GM23338 (cell line): ENCODE measurements around the gene OPN1LW. TPM values are rescaled to one million over a fixed set of nuclear protein-coding genes. Genes with fewer than 3 reads are reported as not detected.

Experiments
- ATAC-seq: fragments of 200-7000 bp; cut with Tn5 transposase; 3 replicates; pipeline ENCODE4 v1.9.1; 2020
- DNase-seq: peaks from one replicate; pipeline ENCODE4 v3.0.0-alpha.2; 2015; ENCODE audit warnings: low spot score
- H2AFZ ChIP-seq: fragments of 200-600 bp; sonication (generic); 2 replicates; pipeline ENCODE4 v1.8.0; 2016; ENCODE audit warnings: antibody characterized with exemption, mild to moderate bottlenecking, moderate library complexity
- H3F3A ChIP-seq: fragments of 200-600 bp; sonication (generic); replicated peaks from 2 replicates; pipeline ENCODE4 v1.8.0; 2017; ENCODE audit warnings: antibody characterized with exemption, mixed run types, low read depth
- H3K27ac ChIP-seq: fragments of 200-600 bp; sonication (generic); 2 replicates; pipeline ENCODE4 v1.6.1; 2016; ENCODE audit warnings: low read depth
- H3K27me3 ChIP-seq: fragments of 200-600 bp; sonication (generic); 2 replicates; pipeline ENCODE4 v1.8.0; 2016; ENCODE audit warnings: mild to moderate bottlenecking, mixed run types, moderate library complexity; ENCODE audit not compliant: insufficient read depth
- H3K36me3 ChIP-seq: fragments of 200-600 bp; sonication (generic); 2 replicates; pipeline ENCODE4 v1.8.0; 2016; ENCODE audit warnings: mild to moderate bottlenecking; ENCODE audit not compliant: insufficient read depth
- H3K4me1 ChIP-seq: fragments of 200-600 bp; sonication (generic); 2 replicates; pipeline ENCODE4 v1.8.0; 2016; ENCODE audit warnings: mild to moderate bottlenecking, moderate library complexity; ENCODE audit not compliant: insufficient read depth
- H3K4me2 ChIP-seq: fragments of 200-600 bp; sonication (generic); 2 replicates; pipeline ENCODE4 v1.7.1; 2017; ENCODE audit warnings: mixed run types
- H3K4me3 ChIP-seq: fragments of 200-600 bp; sonication (generic); 2 replicates; pipeline ENCODE4 v1.6.1; 2016; ENCODE audit warnings: mixed run types
- H3K79me2 ChIP-seq: fragments of 200-600 bp; sonication (generic); replicated peaks from 2 replicates; pipeline ENCODE4 v1.8.0; 2017; ENCODE audit warnings: mild to moderate bottlenecking; ENCODE audit not compliant: insufficient read depth
- H3K9me2 ChIP-seq: fragments of 200-600 bp; sonication (generic); 2 replicates; pipeline ENCODE4 v1.8.0; 2017; ENCODE audit not compliant: insufficient read depth
- H4K20me1 ChIP-seq: fragments of 200-600 bp; sonication (generic); replicated peaks from 2 replicates; pipeline ENCODE4 v1.8.0; 2017; ENCODE audit warnings: mild to moderate bottlenecking; ENCODE audit not compliant: insufficient read depth
- H3K27ac Mint-ChIP-seq: 2 replicates; pipeline ENCODE4 v1.8.0; 2020; ENCODE audit warnings: inconsistent platforms, mild to moderate bottlenecking, moderate library complexity, mixed read lengths
- H3K27me3 Mint-ChIP-seq: 3 replicates; pipeline ENCODE4 v1.8.0; 2022; ENCODE audit warnings: low read depth, mild to moderate bottlenecking, moderate library complexity, mixed read lengths, inconsistent platforms; ENCODE audit not compliant: insufficient read depth, poor library complexity
- H3K36me3 Mint-ChIP-seq: 3 replicates; pipeline ENCODE4 v1.8.0; 2021; ENCODE audit warnings: low read depth, mild to moderate bottlenecking, inconsistent platforms, moderate library complexity, mixed read lengths
- H3K4me1 Mint-ChIP-seq: 3 replicates; pipeline ENCODE4 v1.8.0; 2020; ENCODE audit warnings: mild to moderate bottlenecking, inconsistent platforms, mixed read lengths
- H3K4me3 Mint-ChIP-seq: 3 replicates; pipeline ENCODE4 v1.8.0; 2021; ENCODE audit warnings: moderate library complexity, mild to moderate bottlenecking, inconsistent platforms, mixed read lengths
- H3K9me3 Mint-ChIP-seq: 3 replicates; pipeline ENCODE4 v1.8.0; 2020; ENCODE audit warnings: moderate library complexity, mild to moderate bottlenecking, inconsistent platforms, mixed read lengths
- CREB1 ChIP-seq: fragments of 250-450 bp; sonication (Bioruptor Pico); IDR thresholded peaks from 2 replicates; pipeline ENCODE4 v1.5.0; 2020; ENCODE audit warnings: low read depth, mild to moderate bottlenecking, moderate library complexity
- EZH2 ChIP-seq: fragments of 200-600 bp; sonication (generic); IDR thresholded peaks from one replicate; pipeline ENCODE4 v1.8.0; 2017; ENCODE audit warnings: antibody characterized with exemption, mild to moderate bottlenecking, low read depth; ENCODE audit not compliant: unreplicated experiment
- EZH2phosphoT487 ChIP-seq: fragments of 200-600 bp; sonication (generic); IDR thresholded peaks from one replicate; pipeline ENCODE4 v1.8.1; 2018; ENCODE audit warnings: antibody characterized with exemption; ENCODE audit not compliant: unreplicated experiment
- JUNB ChIP-seq: IDR thresholded peaks from one replicate; pipeline ENCODE4 v1.6.1; 2016; ENCODE audit warnings: antibody characterized with exemption; ENCODE audit not compliant: unreplicated experiment
- NANOG ChIP-seq: IDR thresholded peaks from 2 replicates; pipeline ENCODE4 v1.6.1; 2016; ENCODE audit warnings: antibody characterized with exemption, borderline replicate concordance
- POLR2AphosphoS5 ChIP-seq: IDR thresholded peaks from 2 replicates; pipeline ENCODE4 v1.6.1; 2016; ENCODE audit warnings: antibody characterized with exemption, low read depth
- REST ChIP-seq: IDR thresholded peaks from one replicate; pipeline ENCODE4 v1.6.1; 2018; ENCODE audit warnings: antibody characterized with exemption; ENCODE audit not compliant: unreplicated experiment
- STAT1 ChIP-seq: IDR thresholded peaks from one replicate; pipeline ENCODE4 v1.6.1; 2016; ENCODE audit warnings: antibody characterized with exemption; ENCODE audit not compliant: unreplicated experiment
- ZNF114 ChIP-seq: fragments of 250-450 bp; sonication (Bioruptor Pico); IDR thresholded peaks from 2 replicates; pipeline ENCODE4 v1.5.0; 2020; ENCODE audit warnings: mild to moderate bottlenecking, moderate library complexity
- ZNF331 ChIP-seq: fragments of 250-450 bp; sonication (Bioruptor Pico); IDR thresholded peaks from 2 replicates; pipeline ENCODE4 v1.5.0; 2020; ENCODE audit warnings: low read depth, mild to moderate bottlenecking, moderate library complexity
- ZNF462 ChIP-seq: fragments of 250-450 bp; sonication (Bioruptor Pico); IDR thresholded peaks from 2 replicates; pipeline ENCODE4 v1.5.0; 2020; ENCODE audit warnings: mild to moderate bottlenecking, moderate library complexity
- polyA plus RNA-seq: library from polyadenylated mRNA; unstranded; fragments of >200 nt; fragmentation: Nextera tagmentation; extraction: Ambion mirVana; gene quantifications from 2 replicates; pipeline ENCODE4 v1.2.1, GENCODE V29; 2016
- total RNA-seq: library from RNA; depleted of rRNA; stranded (reverse); fragments of >200 nt; shearing (Covaris generic); gene quantifications from 2 replicates; pipeline ENCODE4 v1.2.3, GENCODE V29; 2014
- TF ChIP-seq, protein P1 (sequence below): IDR thresholded peaks from 2 replicates; pipeline ENCODE4 v1.6.1; 2016; ENCODE audit warnings: antibody characterized with exemption
- TF ChIP-seq, protein P2 (sequence below), 2 experiments: fragments of 200-600 bp in 1 of 2; sonication (generic) in 1 of 2; conservative IDR thresholded peaks; 2 replicates each; pipeline versions ENCODE4 v1.5.1 to v1.6.1; 2016 to 2017; ENCODE audit warnings: antibody characterized with exemption in 2 of 2, low read depth in 2 of 2, mild to moderate bottlenecking in 2 of 2, moderate library complexity in 1 of 2

Gene OPN1LW
- total and polyA plus RNA-seq, 2 experiments from 2014 or later: not detected

- no peaks in the 10 kb centered on the region for H3K79me2 ChIP-seq
- Mint-ChIP-seq H3K27me3 (peaks cover 7% of the 10 kb centered on the region), H3K27ac (no peak overlapping the region), H3K4me3 (no peak overlapping the region), H3K4me1 (peaks cover 3% of the 10 kb centered on the region; the same call in 2 of the 3 replicates), H3K9me3 (no peaks in the 10 kb centered on the region; the same call in 2 of the 3 replicates), H3K36me3 (no peaks in the 10 kb centered on the region)
- H3K4me3 ChIP-seq: no peak overlapping the region
- H3F3A ChIP-seq: no peaks in the 10 kb centered on the region
- no peak overlapping the region for H2AFZ ChIP-seq
- DNase-seq: no peak
- no peaks in the 10 kb centered on the region for H3K4me1 ChIP-seq
- no peak for ATAC-seq
- no peaks in the 10 kb centered on the region for H3K9me2 ChIP-seq
- no peaks in the 10 kb centered on the region for H3K27me3 ChIP-seq
- no peak overlapping the region for H3K27ac ChIP-seq
- TF ChIP-seq, protein P1, sequence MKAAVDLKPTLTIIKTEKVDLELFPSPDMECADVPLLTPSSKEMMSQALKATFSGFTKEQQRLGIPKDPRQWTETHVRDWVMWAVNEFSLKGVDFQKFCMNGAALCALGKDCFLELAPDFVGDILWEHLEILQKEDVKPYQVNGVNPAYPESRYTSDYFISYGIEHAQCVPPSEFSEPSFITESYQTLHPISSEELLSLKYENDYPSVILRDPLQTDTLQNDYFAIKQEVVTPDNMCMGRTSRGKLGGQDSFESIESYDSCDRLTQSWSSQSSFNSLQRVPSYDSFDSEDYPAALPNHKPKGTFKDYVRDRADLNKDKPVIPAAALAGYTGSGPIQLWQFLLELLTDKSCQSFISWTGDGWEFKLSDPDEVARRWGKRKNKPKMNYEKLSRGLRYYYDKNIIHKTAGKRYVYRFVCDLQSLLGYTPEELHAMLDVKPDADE: no peak
- TF ChIP-seq ZNF331 (CRISPR knock-in tag) (no peak), ZNF462 (no peak), CREB1 (CRISPR knock-in tag) (no peak), EZH2phosphoT487 (no peak), ZNF114 (CRISPR knock-in tag) (no peak), EZH2 (no peak), REST (no peak), STAT1 (no peak), NANOG (no peak), POLR2AphosphoS5 (no peak), JUNB (no peak)
- TF ChIP-seq, protein P2, sequence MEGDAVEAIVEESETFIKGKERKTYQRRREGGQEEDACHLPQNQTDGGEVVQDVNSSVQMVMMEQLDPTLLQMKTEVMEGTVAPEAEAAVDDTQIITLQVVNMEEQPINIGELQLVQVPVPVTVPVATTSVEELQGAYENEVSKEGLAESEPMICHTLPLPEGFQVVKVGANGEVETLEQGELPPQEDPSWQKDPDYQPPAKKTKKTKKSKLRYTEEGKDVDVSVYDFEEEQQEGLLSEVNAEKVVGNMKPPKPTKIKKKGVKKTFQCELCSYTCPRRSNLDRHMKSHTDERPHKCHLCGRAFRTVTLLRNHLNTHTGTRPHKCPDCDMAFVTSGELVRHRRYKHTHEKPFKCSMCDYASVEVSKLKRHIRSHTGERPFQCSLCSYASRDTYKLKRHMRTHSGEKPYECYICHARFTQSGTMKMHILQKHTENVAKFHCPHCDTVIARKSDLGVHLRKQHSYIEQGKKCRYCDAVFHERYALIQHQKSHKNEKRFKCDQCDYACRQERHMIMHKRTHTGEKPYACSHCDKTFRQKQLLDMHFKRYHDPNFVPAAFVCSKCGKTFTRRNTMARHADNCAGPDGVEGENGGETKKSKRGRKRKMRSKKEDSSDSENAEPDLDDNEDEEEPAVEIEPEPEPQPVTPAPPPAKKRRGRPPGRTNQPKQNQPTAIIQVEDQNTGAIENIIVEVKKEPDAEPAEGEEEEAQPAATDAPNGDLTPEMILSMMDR (conservative IDR thresholded peaks at IDR 0.05; ENCODE audit: low read depth in 2 of 2): no peak
- no peak overlapping the region for H3K4me2 ChIP-seq
- no peaks in the 10 kb centered on the region for H3K36me3 ChIP-seq
- H4K20me1 ChIP-seq: no peaks in the 10 kb centered on the region
These were observed 5.2 kb upstream of the OPN1LW start for GRCh38 chrX:154138857-154139256.
